ENCODE results near the gene ZNF311. TPM values are rescaled to one million over a fixed set of nuclear protein-coding genes. Genes with fewer than 3 reads are reported as not detected.

ZNF311 gene
- total and polyA plus RNA-seq, 2 of the 13 experiments (the other 11 are each of a cell fraction or from before 2014, with no cell fraction given): not detected

DNA sequence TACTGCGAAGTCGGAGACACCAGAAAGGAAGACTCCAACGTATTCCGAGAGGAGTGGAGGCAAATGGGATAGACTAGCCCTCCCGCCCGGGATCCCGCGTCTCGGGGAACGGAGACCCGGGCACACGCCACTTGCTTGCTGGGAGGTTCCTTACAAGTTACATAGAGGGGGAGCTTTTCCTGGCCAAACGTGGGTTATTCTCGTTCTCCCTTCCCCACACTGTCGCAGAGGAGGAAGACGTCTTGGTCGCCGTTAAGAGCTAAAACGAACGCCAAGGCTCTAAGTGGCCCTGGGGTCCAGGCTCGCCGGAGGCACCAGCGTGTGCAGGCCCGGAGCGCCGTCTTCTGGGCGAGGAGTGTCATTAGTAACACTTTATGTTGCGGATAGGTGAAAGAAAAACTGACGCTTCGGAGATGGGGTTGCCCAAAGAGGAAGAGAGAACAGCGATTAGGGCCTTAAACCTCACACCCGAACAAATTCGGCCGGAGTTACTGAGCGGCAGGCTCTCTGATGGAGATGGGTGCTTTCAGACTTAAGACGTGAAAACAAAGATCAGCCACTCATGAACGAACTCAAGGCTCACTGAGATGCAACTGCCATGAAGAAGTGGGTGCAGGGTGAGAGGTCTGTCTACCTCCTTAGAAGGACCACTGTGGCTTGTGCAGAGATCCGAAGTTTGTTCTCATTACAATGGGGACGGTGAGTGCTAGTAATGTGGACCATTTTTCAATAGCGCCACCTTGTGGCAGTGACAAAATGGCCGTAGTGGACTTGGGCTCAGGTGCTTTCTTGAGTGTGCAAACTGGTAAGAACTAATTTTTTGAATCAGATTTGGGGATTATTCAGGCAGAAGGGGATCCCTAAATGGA, 11.7 kb upstream of the ZNF311 start (continued):
- no peak for TF ChIP-seq DMTF1 (CRISPR knock-in tag; IDR thresholded peaks at IDR 0.05)
- no peak for TF ChIP-seq ZNF552 (CRISPR knock-in tag; IDR thresholded peaks at IDR 0.05; ENCODE audit: borderline replicate concordance)
- no peak for TF ChIP-seq RELA (CRISPR knock-in tag; IDR thresholded peaks at IDR 0.05)
- TF ChIP-seq ZBTB38 (CRISPR knock-in tag; IDR thresholded peaks at IDR 0.05): peak; percentile 62; the same call in 1 of the 2 replicates
- TF ChIP-seq DR1 (CRISPR knock-in tag; IDR thresholded peaks at IDR 0.05): no peak
- 0 out of 2 replicates have a peak, but pooled peaks have one; percentile 53 for TF ChIP-seq PPARG (CRISPR knock-in tag; conservative IDR thresholded peaks at IDR 0.05)
- TF ChIP-seq THAP11 (CRISPR knock-in tag; IDR thresholded peaks at IDR 0.05): no peak; the same call in 1 of the 2 replicates
- TF ChIP-seq FOXK2 (IDR thresholded peaks at IDR 0.05): no peak
- no peak for TF ChIP-seq ZNF562 (CRISPR knock-in tag; IDR thresholded peaks at IDR 0.05; ENCODE audit: borderline replicate concordance)
- 0 out of 2 replicates have a peak, but pooled peaks have one; percentile 41 for TF ChIP-seq ZNF326 (CRISPR knock-in tag; IDR thresholded peaks at IDR 0.05; ENCODE audit: borderline replicate concordance)
- no peak; the same call in 2 of the 3 replicates for TF ChIP-seq MXI1 (IDR thresholded peaks at IDR 0.05; ENCODE audit: borderline replicate concordance, low read depth, low read length)
- TF ChIP-seq RFX1 (IDR thresholded peaks at IDR 0.05): no peak
- no peak for TF ChIP-seq ZNF510 (CRISPR knock-in tag; IDR thresholded peaks at IDR 0.05; ENCODE audit: low read depth)
- peak; percentile 86; the same call in 1 of the 2 replicates for TF ChIP-seq ZNF337 (CRISPR knock-in tag; IDR thresholded peaks at IDR 0.05; ENCODE audit: borderline replicate concordance, low read depth)
- TF ChIP-seq NR0B2 (CRISPR knock-in tag; IDR thresholded peaks at IDR 0.05): 0 out of 2 replicates have a peak, but pooled peaks have one; percentile 14
- no peak for TF ChIP-seq MYNN (CRISPR knock-in tag; IDR thresholded peaks at IDR 0.05; ENCODE audit: low read depth)
- 0 out of 2 replicates have a peak, but pooled peaks have one; percentile 61 for TF ChIP-seq ZNF138 (CRISPR knock-in tag; IDR thresholded peaks at IDR 0.05; ENCODE audit: low read depth)
- no peak for TF ChIP-seq NR2F1 (CRISPR knock-in tag; IDR thresholded peaks at IDR 0.05)
- TF ChIP-seq ZNF746 (CRISPR knock-in tag; IDR thresholded peaks at IDR 0.05): no peak
- TF ChIP-seq, protein P1, sequence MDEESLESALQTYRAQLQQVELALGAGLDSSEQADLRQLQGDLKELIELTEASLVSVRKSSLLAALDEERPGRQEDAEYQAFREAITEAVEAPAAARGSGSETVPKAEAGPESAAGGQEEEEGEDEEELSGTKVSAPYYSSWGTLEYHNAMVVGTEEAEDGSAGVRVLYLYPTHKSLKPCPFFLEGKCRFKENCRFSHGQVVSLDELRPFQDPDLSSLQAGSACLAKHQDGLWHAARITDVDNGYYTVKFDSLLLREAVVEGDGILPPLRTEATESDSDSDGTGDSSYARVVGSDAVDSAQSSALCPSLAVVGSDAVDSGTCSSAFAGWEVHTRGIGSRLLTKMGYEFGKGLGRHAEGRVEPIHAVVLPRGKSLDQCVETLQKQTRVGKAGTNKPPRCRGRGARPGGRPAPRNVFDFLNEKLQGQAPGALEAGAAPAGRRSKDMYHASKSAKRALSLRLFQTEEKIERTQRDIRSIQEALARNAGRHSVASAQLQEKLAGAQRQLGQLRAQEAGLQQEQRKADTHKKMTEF (CRISPR knock-in tag; IDR thresholded peaks at IDR 0.05): peak; percentile 84
- TF ChIP-seq TFE3 (CRISPR knock-in tag; IDR thresholded peaks at IDR 0.05): no peak
- no peak for TF ChIP-seq THAP8 (CRISPR knock-in tag; IDR thresholded peaks at IDR 0.05; ENCODE audit: borderline replicate concordance)
